Head of caudate nucleus (tissue), 42 donors: ENCODE data around the gene ARHGEF5.
"Not testable (repeated sequence)": the region's sequence is repeated elsewhere in the genome, so short reads cannot be mapped to it uniquely, and the experiment has no call there.

ENCODE experiments used
- DNase-seq, 42 donors: peaks; one replicate each; pipeline versions ENCODE4 v3.0.0 to v3.0.0-alpha.2; 2020 to 2021; ENCODE audit warnings: mixed read lengths in 7 of 42
- intact Hi-C: fragments of 100-400 bp; cut with DNase I; formaldehyde crosslinking; loops from one replicate; pipeline ENCODE4 v1.15.0; 2022

The ARHGEF5 gene

GRCh38 chr7:144410441-144410840, 55.2 kb downstream of the ARHGEF5 start:
- intact Hi-C loops = no loop called here
- DNase-seq = peak in 17 of 42 donors; percentile 13 to 58 (median 33)

DNA sequence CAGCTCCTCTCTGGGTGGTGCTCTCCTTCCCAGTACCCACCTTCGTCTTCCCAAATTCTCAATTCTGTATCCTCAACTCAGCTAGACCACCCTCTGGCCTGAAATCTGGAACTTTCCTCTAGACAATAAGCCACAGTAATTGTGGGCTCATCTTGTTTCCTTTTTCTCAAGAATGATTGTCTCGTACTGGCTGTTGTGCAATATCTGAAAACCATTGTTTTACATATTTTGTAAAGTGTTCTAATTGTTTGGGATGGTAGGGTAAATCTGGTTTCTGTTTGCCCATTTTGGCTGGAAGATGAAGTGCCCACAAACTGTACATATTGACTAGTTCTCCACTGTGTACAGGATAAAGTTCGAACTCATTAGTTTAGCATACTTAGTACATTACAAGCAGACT, 59.6 kb downstream of the ARHGEF5 start:
- intact Hi-C loops = no loop called here
- no peak for DNase-seq

- no peak for DNase-seq
- intact Hi-C loops = no loop called here
These were observed 60.7 kb downstream of the ARHGEF5 start for GRCh38 chr7:144415858-144416257.

DNA sequence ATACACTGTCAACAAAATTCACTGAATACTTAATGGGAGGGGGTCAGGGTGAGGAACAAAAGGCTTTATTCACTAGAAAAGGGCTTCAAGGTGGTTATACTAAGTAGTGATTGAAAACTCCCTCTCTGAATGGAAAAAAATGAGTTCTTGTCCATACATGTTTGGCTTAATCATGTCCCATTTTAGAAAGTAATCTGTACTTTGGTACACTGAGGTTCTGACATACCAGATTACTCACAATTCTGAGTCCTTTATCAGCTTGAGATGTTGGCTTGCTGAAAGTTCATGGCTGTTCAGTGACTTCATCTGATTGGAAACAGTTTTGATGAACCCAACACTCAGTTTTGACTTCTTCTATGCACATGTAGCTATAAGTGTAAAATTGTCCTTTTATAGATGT, 61.1 kb downstream of the ARHGEF5 start:
- no peak for DNase-seq
- intact Hi-C loops = no loop called here

- DNase-seq, intact Hi-C loops: not testable (repeated sequence)
These were observed 63.7 kb downstream of the ARHGEF5 start for GRCh38 chr7:144418931-144419330.

DNA sequence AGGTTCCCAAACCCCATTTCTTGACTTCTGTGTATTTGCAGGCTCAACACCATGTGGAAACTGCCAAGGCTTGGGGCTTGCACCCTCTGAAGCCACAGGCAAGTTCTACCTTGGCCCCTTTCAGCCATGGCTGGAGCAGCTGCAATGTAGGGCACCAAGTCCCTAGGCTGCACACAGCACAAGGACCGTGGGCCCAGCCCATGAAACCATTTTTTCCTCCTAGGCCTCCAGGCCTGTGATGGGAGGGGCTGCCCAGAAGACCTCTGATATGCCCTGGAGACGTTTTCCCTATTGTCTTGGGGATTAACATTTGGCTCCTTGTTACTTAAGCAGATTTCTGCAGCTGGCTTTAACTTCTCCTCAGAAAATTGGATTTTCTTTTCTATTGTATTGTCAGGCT, 72.3 kb downstream of the ARHGEF5 start:
- intact Hi-C loops, DNase-seq: not testable (repeated sequence)

GRCh38 chr7:144428431-144428830, 73.2 kb downstream of the ARHGEF5 start:
- no peak for DNase-seq
- intact Hi-C loops = no loop called here
